Mesendoderm (in vitro differentiated cells): ENCODE results near the gene PRR33. TPM values are rescaled to one million over a fixed set of nuclear protein-coding genes. Genes with fewer than 3 reads are reported as not detected.
"Not testable (repeated sequence)": the region's sequence is repeated elsewhere in the genome, so short reads cannot be mapped to it uniquely, and the experiment has no call there.

Source experiments
- DNase-seq: peaks from one replicate; pipeline ENCODE4 v3.0.0; 2013
- H2AK5ac ChIP-seq: 2 replicates; pipeline ENCODE4 v1.6.1; 2013; ENCODE audit warnings: low read length, inconsistent platforms
- H2BK120ac ChIP-seq: 2 replicates; pipeline ENCODE4 v1.6.1; 2013; ENCODE audit warnings: low read depth, mild to moderate bottlenecking, low read length, moderate library complexity, mixed read lengths
- H2BK15ac ChIP-seq: replicated peaks from 2 replicates; pipeline ENCODE4 v1.6.1; 2013; ENCODE audit warnings: low read depth, mild to moderate bottlenecking, moderate library complexity
- H2BK5ac ChIP-seq: 2 replicates; pipeline ENCODE4 v1.6.1; 2013; ENCODE audit warnings: low read length, inconsistent platforms
- H3K18ac ChIP-seq: 2 replicates; pipeline ENCODE4 v1.6.1; 2013; ENCODE audit warnings: mild to moderate bottlenecking, low read length, mixed read lengths
- H3K23ac ChIP-seq: one replicate; pipeline ENCODE4 v1.6.1; 2013; ENCODE audit warnings: low read length
- H3K27ac ChIP-seq: 2 replicates; pipeline ENCODE4 v1.5.1; 2013; ENCODE audit warnings: low read depth, mild to moderate bottlenecking, inconsistent platforms, low read length, moderate library complexity
- H3K27me3 ChIP-seq: 2 replicates; pipeline ENCODE4 v1.6.1; 2013; ENCODE audit warnings: low read length, control low read depth, mild to moderate bottlenecking, inconsistent platforms; ENCODE audit not compliant: insufficient read depth, poor library complexity
- H3K36me3 ChIP-seq: 2 replicates; pipeline ENCODE4 v1.6.1; 2013; ENCODE audit warnings: low read length, inconsistent platforms; ENCODE audit not compliant: control insufficient read depth, insufficient read depth
- H3K4ac ChIP-seq: one replicate; pipeline ENCODE4 v1.6.1; 2013; ENCODE audit warnings: low read depth, mild to moderate bottlenecking, low read length, moderate library complexity
- H3K4me1 ChIP-seq: 2 replicates; pipeline ENCODE4 v1.6.1; 2013; ENCODE audit warnings: low read depth, low read length, inconsistent platforms; ENCODE audit not compliant: control insufficient read depth
- H3K4me2 ChIP-seq: 2 replicates; pipeline ENCODE4 v1.6.1; 2013; ENCODE audit warnings: low read length
- H3K4me3 ChIP-seq: 2 replicates; pipeline ENCODE4 v1.5.1; 2013; ENCODE audit warnings: mild to moderate bottlenecking, low read length
- H3K56ac ChIP-seq: one replicate; pipeline ENCODE4 v1.6.1; 2013; ENCODE audit warnings: low read length
- H3K79me1 ChIP-seq: 2 replicates; pipeline ENCODE4 v1.6.1; 2013; ENCODE audit warnings: low read length, inconsistent platforms
- H3K79me2 ChIP-seq: 2 replicates; pipeline ENCODE4 v1.6.1; 2013; ENCODE audit warnings: mild to moderate bottlenecking, low read length; ENCODE audit not compliant: control insufficient read depth, insufficient read depth
- H3K9ac ChIP-seq: 2 replicates; pipeline ENCODE4 v1.6.1; 2013; ENCODE audit warnings: low read length, inconsistent platforms
- H4K5ac ChIP-seq: one replicate; pipeline ENCODE4 v1.6.1; 2013; ENCODE audit warnings: low read length
- H4K8ac ChIP-seq: one replicate; pipeline ENCODE4 v1.6.1; 2013; ENCODE audit warnings: low read depth, mild to moderate bottlenecking, control low read depth, low read length, moderate library complexity
- WGBS: extraction: QIAGEN DNeasy Blood & Tissue Kit; methylation state at CpG from one replicate; pipeline ENCODE4 v1.1.7; 2013; ENCODE audit warnings: low lambda C conversion rate, missing lambda C conversion rate; ENCODE audit not compliant: insufficient coverage; ENCODE audit errors: extremely low coverage; 5-methylcytosine and 5-hydroxymethylcytosine counted together
- polyA plus RNA-seq, 2 experiments: library from polyadenylated mRNA; stranded (reverse); fragments of 200-250 nt; gene quantifications; one replicate each; pipeline ENCODE4 v1.2.3, GENCODE V29; 2013

Gene PRR33
- polyA plus RNA-seq (2013, experiment 1 of 2): not detected
- polyA plus RNA-seq (2013, experiment 2 of 2): 0.01 TPM

DNA sequence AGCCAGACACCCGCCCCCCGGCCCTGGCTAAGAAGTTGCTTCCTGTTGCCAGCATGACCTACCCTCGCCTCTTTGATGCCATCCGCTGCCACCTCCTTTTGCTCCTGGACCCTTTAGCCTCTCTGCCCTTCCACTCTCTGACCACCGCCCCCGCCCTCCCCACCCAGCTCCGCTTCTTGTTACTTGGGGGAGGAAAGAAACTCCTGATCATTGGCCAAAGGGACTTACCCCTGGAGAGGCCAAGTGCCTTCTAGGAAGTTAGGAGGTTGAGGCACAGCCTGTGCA is at the start of gene PRR33:
PRR33 (minus strand) TSS at position 65 of the 285 bp plus-strand sequence. CDS start 1,311 bp downstream, outside the sequence.
- H3K4ac ChIP-seq: no peak within 1 kb of the TSS
- H3K18ac ChIP-seq: no peak within 1 kb of the TSS
- H4K8ac ChIP-seq: no peak within 1 kb of the TSS
- no peak within 1 kb of the TSS for H3K4me2 ChIP-seq
- H2BK120ac ChIP-seq: no peak within 1 kb of the TSS
- H3K79me1 ChIP-seq: no peaks in the 10 kb centered on the region
- H3K23ac ChIP-seq: no peak within 1 kb of the TSS
- no peak within 1 kb of the TSS for H3K56ac ChIP-seq
- H3K4me1 ChIP-seq: no peaks in the 10 kb centered on the region
- no CpG with 5 or more reads among the region's 7 CpGs for WGBS
- no peak within 1 kb of the TSS for H3K4me3 ChIP-seq
- no peak within 1 kb of the TSS for H2AK5ac ChIP-seq
- H3K27me3 ChIP-seq: no peaks in the 10 kb centered on the region
- H3K27ac ChIP-seq: no peak within 1 kb of the TSS
- no peak within 1 kb of the TSS for H3K9ac ChIP-seq
- no peak within 1 kb of the TSS for H2BK5ac ChIP-seq
- H3K79me2 ChIP-seq: no peaks in the 10 kb centered on the region
- no peak within 1 kb of the TSS for H4K5ac ChIP-seq
- H3K36me3 ChIP-seq: no peaks in the 10 kb centered on the region
- DNase-seq: no peak
- H2BK15ac ChIP-seq: no peak within 1 kb of the TSS

DNA sequence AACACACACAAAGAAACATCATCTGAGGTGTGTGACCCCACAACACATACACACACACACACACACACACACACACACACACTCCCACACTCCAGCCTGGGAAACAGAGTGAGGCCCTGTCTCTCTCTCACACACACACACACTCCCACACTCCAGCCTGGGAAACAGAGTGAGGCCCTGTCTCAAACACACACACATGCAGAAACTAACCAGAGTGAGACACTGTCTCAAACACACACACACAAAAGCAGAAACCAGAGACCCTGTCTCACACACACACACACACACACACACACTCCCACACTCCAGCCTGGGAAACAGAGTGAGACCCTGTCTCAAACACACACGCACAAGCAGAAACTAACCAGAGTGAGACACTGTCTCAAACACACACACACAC is 48.1 kb upstream of the PRR33 start:
- H3K27me3 ChIP-seq, H3K4me3 ChIP-seq, H3K9ac ChIP-seq, DNase-seq, H3K4me1 ChIP-seq, H2BK120ac ChIP-seq, H2BK5ac ChIP-seq, H3K4ac ChIP-seq, H4K8ac ChIP-seq, H3K36me3 ChIP-seq, H2AK5ac ChIP-seq, H3K23ac ChIP-seq, H4K5ac ChIP-seq, H3K79me1 ChIP-seq, H3K18ac ChIP-seq, H3K79me2 ChIP-seq, H2BK15ac ChIP-seq, H3K27ac ChIP-seq, H3K4me2 ChIP-seq, H3K56ac ChIP-seq: not testable (repeated sequence)
- no CpG with 5 or more reads among the region's 1 CpG for WGBS

DNA sequence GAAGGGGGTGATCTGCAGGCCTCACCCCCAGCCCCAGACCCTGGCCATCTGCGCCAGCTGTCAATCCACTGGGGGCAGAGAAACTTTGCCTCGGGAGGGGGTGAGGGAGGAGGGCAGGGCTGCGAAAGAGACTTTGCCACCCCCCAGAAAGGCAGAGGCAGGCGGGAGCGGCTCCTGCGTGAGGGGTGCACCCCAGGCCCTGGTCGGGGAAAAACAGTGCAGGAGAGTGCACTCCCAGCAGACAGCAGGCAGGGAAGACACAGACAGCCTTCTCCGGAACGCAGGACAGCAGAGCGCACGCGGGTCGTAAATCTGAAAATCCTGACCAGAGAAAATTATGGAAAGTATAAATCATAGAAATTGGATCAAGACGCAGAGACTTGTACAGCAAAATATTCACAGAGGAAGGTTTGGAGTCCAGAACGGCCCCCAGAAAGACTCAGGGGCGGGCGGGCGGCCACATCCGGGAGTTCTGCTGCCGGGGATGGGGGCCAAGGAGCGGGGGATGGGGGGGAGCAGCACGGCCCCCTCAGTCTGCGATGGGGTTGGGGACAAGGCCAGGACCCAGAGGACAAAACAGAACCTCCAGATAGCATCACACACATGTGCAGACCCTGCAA is 47.4 kb upstream of the PRR33 start:
- Histone ChIP-seq H3K4me3 (no peak overlapping the region), H3K9ac (no peak overlapping the region), H3K23ac (no peak overlapping the region), H3K4me1 (no peaks in the 10 kb centered on the region), H3K4me2 (no peak overlapping the region), H3K4ac (no peak overlapping the region), H2BK5ac (no peak overlapping the region), H2AK5ac (no peak overlapping the region), H3K27ac (no peak overlapping the region), H3K36me3 (no peaks in the 10 kb centered on the region), H3K27me3 (no peaks in the 10 kb centered on the region), H2BK15ac (no peak overlapping the region), H4K8ac (no peak overlapping the region), H3K79me1 (no peaks in the 10 kb centered on the region), H4K5ac (no peak overlapping the region), H3K79me2 (no peaks in the 10 kb centered on the region), H2BK120ac (no peak overlapping the region), H3K56ac (no peak overlapping the region), H3K18ac (no peak overlapping the region)
- no CpG with 5 or more reads among the region's 23 CpGs for WGBS
- no peak for DNase-seq

DNA sequence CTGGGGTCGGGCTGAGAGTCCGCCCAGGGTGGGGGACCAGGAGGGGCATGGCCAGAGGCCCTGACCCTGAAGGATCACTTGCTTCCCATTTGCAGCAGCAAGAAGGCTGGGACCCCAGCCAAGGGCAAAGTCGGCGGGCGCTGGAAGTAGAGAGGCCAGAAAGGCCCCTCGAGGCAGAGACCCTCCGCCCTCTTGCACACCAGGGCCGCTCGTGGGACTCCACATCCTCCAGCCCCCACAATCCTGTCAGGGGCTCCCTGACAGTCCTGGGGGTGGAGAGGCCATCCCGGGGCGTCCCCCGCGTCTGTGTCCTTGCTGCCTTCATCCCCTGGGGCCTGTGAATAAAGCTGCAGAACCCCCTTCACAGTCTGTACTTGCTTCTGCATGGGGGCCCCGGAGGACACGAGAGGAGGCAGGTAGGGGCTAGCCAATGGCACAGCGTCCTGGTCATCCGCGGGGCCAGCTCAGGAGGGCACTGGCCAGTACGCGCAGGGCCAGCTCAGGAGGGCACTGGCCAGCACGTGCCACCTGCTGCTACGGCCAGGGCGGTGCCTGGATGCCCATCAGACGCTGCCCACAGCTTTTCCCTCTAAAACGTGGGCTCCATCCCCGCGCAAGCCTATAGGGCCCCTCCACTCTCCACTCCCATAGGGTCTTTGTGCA is 46.8 kb upstream of the PRR33 start:
- Histone ChIP-seq H3K4me3 (no peak overlapping the region), H3K27me3 (no peaks in the 10 kb centered on the region), H3K9ac (no peak overlapping the region), H3K4me1 (no peaks in the 10 kb centered on the region), H2BK15ac (no peak overlapping the region), H2AK5ac (no peak overlapping the region), H3K79me1 (no peaks in the 10 kb centered on the region), H3K56ac (no peak overlapping the region), H2BK5ac (no peak overlapping the region), H4K5ac (no peak overlapping the region), H3K4ac (no peak overlapping the region), H3K36me3 (no peaks in the 10 kb centered on the region), H3K79me2 (no peaks in the 10 kb centered on the region), H3K27ac (no peak overlapping the region), H3K18ac (no peak overlapping the region), H4K8ac (no peak overlapping the region), H2BK120ac (no peak overlapping the region), H3K23ac (no peak overlapping the region), H3K4me2 (no peak overlapping the region)
- no CpG with 5 or more reads among the region's 27 CpGs for WGBS
- no peak for DNase-seq

DNA sequence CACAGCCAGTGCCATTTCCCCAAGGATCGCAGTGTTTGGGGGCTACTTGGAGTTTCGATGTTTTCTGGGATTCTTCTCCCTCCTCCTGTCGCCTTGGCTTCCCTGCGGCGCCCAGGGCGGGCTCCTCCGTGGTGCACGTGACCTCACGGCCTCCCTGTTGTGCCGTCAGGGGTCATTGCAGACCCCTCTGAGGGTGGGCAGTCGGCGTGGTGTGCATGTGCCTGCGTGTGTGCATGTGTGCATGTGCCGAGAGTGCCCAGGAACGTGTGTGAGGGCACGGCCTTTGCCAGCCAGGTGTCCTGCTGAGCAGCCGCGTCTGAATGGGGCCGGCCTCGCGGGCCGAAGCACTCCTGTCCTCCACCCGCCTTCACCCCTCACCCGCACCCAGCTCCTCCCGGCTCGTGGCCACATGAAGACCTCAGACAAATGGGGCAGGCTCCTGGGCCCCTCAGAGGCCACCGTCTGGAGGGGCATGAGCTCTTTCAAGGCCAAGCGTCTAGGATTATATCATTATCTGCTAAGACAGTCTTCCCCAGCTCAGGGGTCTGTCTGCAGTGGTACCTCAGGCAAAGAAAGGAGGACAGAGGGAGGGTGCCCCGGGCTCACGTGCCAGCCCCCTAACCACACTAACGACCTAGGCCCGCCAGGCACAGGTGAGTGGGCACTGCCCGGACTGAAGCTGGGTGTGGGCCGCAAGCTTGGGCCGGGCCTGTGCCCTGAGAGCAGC is 46.1 kb upstream of the PRR33 start:
- Histone ChIP-seq H3K4me3 (no peak overlapping the region), H2BK15ac (no peak overlapping the region), H2BK5ac (no peak overlapping the region), H3K36me3 (no peaks in the 10 kb centered on the region), H3K18ac (no peak overlapping the region), H3K27ac (no peak overlapping the region), H2AK5ac (no peak overlapping the region), H3K4me2 (no peak overlapping the region), H2BK120ac (no peak overlapping the region), H3K4me1 (no peaks in the 10 kb centered on the region), H3K27me3 (no peaks in the 10 kb centered on the region), H4K5ac (no peak overlapping the region), H3K56ac (no peak overlapping the region), H3K79me1 (no peaks in the 10 kb centered on the region), H3K79me2 (no peaks in the 10 kb centered on the region), H3K4ac (no peak overlapping the region), H4K8ac (no peak overlapping the region), H3K9ac (no peak overlapping the region), H3K23ac (no peak overlapping the region)
- DNase-seq: no peak
- WGBS: no CpG with 5 or more reads among the region's 35 CpGs
